HG02973 (cell line): ENCODE results near the gene MCCC1.

ENCODE experiments used
- ATAC-seq: cut with Tn5 transposase; IDR thresholded peaks from one replicate; pipeline ENCODE4 v1.9.1; 2021; ENCODE audit warnings: moderate library complexity; ENCODE audit not compliant: unreplicated experiment

The MCCC1 gene

GRCh38 chr3:182989566-182989965 is 109.7 kb downstream of the MCCC1 start:
- ATAC-seq, result no peak

GRCh38 chr3:182986021-182986420 is 113.3 kb downstream of the MCCC1 start:
- ATAC-seq, result no peak

GRCh38 chr3:182983876-182984275 is 115.4 kb downstream of the MCCC1 start:
- ATAC-seq, result no peak

GRCh38 chr3:182981038-182981380 is 118.3 kb downstream of the MCCC1 start:
- ATAC-seq, result no peak

- ATAC-seq, result peak; percentile 90
These were observed 118.9 kb downstream of the MCCC1 start, which contains the start of gene DCUN1D1 for GRCh38 chr3:182980204-182981037. Gene DCUN1D1, minus strand, starts transcription at chr3:182980538. Its CDS starts 49 bp downstream, at chr3:182980489.

GRCh38 chr3:182979674-182980191 is 119.6 kb downstream of the MCCC1 start:
- peak; percentile 14 for ATAC-seq

GRCh38 chr3:182979103-182979673 is 120.1 kb downstream of the MCCC1 start:
- no peak for ATAC-seq

- ATAC-seq, result no peak
These were observed 120.9 kb downstream of the MCCC1 start for GRCh38 chr3:182978387-182978786.

- no peak for ATAC-seq
These were observed 126.2 kb downstream of the MCCC1 start for GRCh38 chr3:182973047-182973446.

- no peak for ATAC-seq
These were observed 126.9 kb downstream of the MCCC1 start for GRCh38 chr3:182972387-182972786.

- no peak for ATAC-seq
These were observed 127.7 kb downstream of the MCCC1 start for GRCh38 chr3:182971637-182972036.

GRCh38 chr3:182970811-182971418 is 128.4 kb downstream of the MCCC1 start:
- ATAC-seq, result no peak

- no peak for ATAC-seq
These were observed 129.4 kb downstream of the MCCC1 start for GRCh38 chr3:182969853-182970252.

- ATAC-seq, result no peak
These were observed 130.0 kb downstream of the MCCC1 start for GRCh38 chr3:182969277-182969676.

- ATAC-seq, result peak; percentile 51
These were observed 131.8 kb downstream of the MCCC1 start for GRCh38 chr3:182967218-182968204.

- no peak for ATAC-seq
These were observed 133.4 kb downstream of the MCCC1 start for GRCh38 chr3:182965861-182966366.
